GM18526 (cell line): Measurements from ENCODE around the gene GDF7.

Experiments
- POLR2A ChIP-seq: IDR thresholded peaks from 3 replicates; pipeline ENCODE4 v1.6.1; 2011; ENCODE audit not compliant: insufficient read length; ENCODE audit errors: extremely low read depth

GDF7 gene

GRCh38 chr2:20669562-20670314 is 2.8 kb downstream of the GDF7 start:
- TF ChIP-seq POLR2A: no peak

- TF ChIP-seq POLR2A: no peak
Observed at GRCh38 chr2:20670315-20671035, 3.5 kb downstream of the GDF7 start.

- no peak for TF ChIP-seq POLR2A
Observed at GRCh38 chr2:20671036-20671735, 4.2 kb downstream of the GDF7 start.

- no peak for TF ChIP-seq POLR2A
Observed at GRCh38 chr2:20671736-20672080, 4.8 kb downstream of the GDF7 start.

- TF ChIP-seq POLR2A: no peak
Observed at GRCh38 chr2:20672201-20672951, 5.4 kb downstream of the GDF7 start.

- TF ChIP-seq POLR2A: no peak
Observed at GRCh38 chr2:20673686-20674308, 6.9 kb downstream of the GDF7 start.

GRCh38 chr2:20674309-20674965 is 7.5 kb downstream of the GDF7 start:
- TF ChIP-seq POLR2A: no peak

- TF ChIP-seq POLR2A: no peak
Observed at GRCh38 chr2:20674974-20675679, 8.2 kb downstream of the GDF7 start.

GRCh38 chr2:20675701-20676352 is 8.9 kb downstream of the GDF7 start:
- no peak for TF ChIP-seq POLR2A

GRCh38 chr2:20676353-20677215 is 9.6 kb downstream of the GDF7 start:
- no peak for TF ChIP-seq POLR2A

GRCh38 chr2:20677301-20678085 is 10.5 kb downstream of the GDF7 start:
- TF ChIP-seq POLR2A: no peak

GRCh38 chr2:20678086-20678395 is 11.1 kb downstream of the GDF7 start:
- TF ChIP-seq POLR2A: no peak
